ENCODE results near the gene RTN4R. TPM values are rescaled to one million over a fixed set of nuclear protein-coding genes. Genes with fewer than 3 reads are reported as not detected.

RTN4R gene
- total and polyA plus RNA-seq, 7 donors, result 0.36 to 4.3 (median 0.83) TPM; not detected in 2

DNA sequence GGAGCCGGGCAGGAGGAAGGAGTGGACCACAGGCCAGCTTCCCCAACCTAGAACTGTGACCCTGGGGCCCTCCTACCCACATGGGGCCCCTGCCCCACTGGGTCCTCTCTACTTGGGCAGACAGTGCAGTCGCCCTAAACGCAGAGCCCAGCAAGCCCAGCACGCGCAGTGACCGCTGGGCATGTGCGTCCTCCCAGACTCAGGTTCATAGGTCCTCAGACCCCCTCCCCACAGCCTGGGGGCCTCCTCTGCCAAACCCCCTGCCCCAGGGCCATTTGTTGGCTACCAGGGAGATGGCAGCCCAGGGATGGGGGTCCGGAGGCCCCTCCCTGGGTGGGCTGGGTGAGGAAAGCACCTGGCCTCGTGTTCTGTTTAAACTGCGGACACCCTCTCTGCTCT lies 23.9 kb downstream of the RTN4R start:
- H3K36me3 ChIP-seq, result no peaks in the 10 kb centered on the region
- intact Hi-C loops (cut with DNase I), result no loop called here
- 85 to 88% methylated on average over 10 of the region's 10 CpGs for WGBS, 2 donors
- H3K4me3 ChIP-seq, result no peak overlapping the region
- no peak for DNase-seq
- H3K27me3 ChIP-seq, result no peaks in the 10 kb centered on the region
- H3K9me3 ChIP-seq, result no peaks in the 10 kb centered on the region
- no peak overlapping the region for H3K27ac ChIP-seq
- TF ChIP-seq POLR2AphosphoS5 (IDR thresholded peaks at IDR 0.05) (no peak), EP300 (IDR thresholded peaks at IDR 0.05) (no peak), POLR2A (IDR thresholded peaks at IDR 0.05) (no peak)
- TF ChIP-seq, protein P1, sequence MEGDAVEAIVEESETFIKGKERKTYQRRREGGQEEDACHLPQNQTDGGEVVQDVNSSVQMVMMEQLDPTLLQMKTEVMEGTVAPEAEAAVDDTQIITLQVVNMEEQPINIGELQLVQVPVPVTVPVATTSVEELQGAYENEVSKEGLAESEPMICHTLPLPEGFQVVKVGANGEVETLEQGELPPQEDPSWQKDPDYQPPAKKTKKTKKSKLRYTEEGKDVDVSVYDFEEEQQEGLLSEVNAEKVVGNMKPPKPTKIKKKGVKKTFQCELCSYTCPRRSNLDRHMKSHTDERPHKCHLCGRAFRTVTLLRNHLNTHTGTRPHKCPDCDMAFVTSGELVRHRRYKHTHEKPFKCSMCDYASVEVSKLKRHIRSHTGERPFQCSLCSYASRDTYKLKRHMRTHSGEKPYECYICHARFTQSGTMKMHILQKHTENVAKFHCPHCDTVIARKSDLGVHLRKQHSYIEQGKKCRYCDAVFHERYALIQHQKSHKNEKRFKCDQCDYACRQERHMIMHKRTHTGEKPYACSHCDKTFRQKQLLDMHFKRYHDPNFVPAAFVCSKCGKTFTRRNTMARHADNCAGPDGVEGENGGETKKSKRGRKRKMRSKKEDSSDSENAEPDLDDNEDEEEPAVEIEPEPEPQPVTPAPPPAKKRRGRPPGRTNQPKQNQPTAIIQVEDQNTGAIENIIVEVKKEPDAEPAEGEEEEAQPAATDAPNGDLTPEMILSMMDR (IDR thresholded peaks at IDR 0.05), result no peak
- H3K4me1 ChIP-seq, result peaks cover 0 to 25% (median 7%) of the 10 kb centered on the region in 4 donors

DNA sequence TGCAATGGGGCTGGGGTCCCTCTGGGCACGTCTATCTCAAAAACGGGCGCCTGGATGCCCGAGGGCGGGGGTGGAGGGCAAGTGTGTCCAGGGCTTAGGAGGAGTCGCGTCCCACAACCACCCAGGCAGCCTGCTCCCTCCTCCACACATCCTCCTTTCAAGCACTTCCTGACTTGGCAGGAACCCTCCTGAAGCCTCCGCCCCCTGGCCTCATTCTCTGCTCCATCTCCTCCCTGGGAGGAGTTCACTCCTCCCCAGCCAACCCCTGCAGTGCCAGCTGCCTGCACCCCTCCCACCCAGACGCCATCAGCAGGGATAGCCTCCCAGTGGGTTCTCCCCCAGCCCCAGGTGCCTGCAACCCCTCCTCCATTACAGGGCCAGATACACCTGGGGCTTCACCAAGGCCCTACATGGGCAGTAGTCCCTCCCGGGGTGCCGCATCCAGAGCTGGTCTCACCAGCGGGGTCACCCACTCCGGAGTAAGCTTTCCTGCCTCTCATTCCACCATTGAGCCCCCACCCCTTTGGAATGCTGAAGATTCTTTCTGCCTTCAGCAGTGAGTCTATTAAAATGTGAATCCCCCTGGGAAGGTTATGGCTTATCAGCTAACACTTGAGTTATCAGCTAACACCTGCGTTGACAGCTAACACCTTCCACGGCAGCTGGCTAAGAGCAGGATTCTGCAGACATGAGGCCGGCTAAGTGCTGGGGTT lies 24.4 kb downstream of the RTN4R start:
- Histone ChIP-seq H3K4me3 (no peak overlapping the region), H3K4me1 (peaks cover 0 to 24% (median 8%) of the 10 kb centered on the region in 4 donors), H3K36me3 (no peaks in the 10 kb centered on the region), H3K9me3 (no peaks in the 10 kb centered on the region), H3K27ac (no peak overlapping the region), H3K27me3 (no peaks in the 10 kb centered on the region)
- intact Hi-C loops (cut with DNase I), result no loop called here
- peak; percentile 82 for DNase-seq
- TF ChIP-seq POLR2A (IDR thresholded peaks at IDR 0.05), result no peak
- TF ChIP-seq, protein P1 (IDR thresholded peaks at IDR 0.05), result no peak
- TF ChIP-seq POLR2AphosphoS5 (IDR thresholded peaks at IDR 0.05), result no peak
- TF ChIP-seq EP300 (IDR thresholded peaks at IDR 0.05), result no peak
- 41 to 49% methylated on average over 16 of the region's 16 CpGs for WGBS, 2 donors

DNA sequence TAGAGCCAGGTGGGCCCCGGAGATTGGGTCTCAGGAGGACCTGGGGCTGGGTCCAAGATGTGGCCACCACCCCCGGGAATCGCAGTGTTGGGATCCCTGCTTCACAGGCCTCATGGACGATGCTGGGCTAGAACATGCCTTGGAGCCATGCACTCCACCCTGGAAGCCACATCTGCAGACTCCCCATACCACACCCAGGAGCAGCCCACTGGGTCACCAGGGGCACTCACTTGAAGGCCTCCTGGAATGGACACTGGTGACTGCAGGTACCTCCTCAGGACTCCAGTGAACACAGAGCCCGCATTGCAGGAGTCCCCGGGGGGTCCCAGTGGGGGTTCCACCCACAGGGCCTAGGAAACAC lies 25.0 kb downstream of the RTN4R start:
- intact Hi-C loops (cut with DNase I), result no loop called here
- H3K36me3 ChIP-seq, result no peaks in the 10 kb centered on the region
- no peak overlapping the region for H3K27ac ChIP-seq
- H3K4me3 ChIP-seq, result no peak overlapping the region
- WGBS, 2 donors, result 63 to 79% methylated on average over 6 of the region's 6 CpGs
- H3K9me3 ChIP-seq, result no peaks in the 10 kb centered on the region
- no peak for DNase-seq
- TF ChIP-seq POLR2A (IDR thresholded peaks at IDR 0.05), result no peak
- H3K4me1 ChIP-seq, result peaks cover 0 to 24% (median 9%) of the 10 kb centered on the region in 4 donors
- H3K27me3 ChIP-seq, result no peaks in the 10 kb centered on the region

DNA sequence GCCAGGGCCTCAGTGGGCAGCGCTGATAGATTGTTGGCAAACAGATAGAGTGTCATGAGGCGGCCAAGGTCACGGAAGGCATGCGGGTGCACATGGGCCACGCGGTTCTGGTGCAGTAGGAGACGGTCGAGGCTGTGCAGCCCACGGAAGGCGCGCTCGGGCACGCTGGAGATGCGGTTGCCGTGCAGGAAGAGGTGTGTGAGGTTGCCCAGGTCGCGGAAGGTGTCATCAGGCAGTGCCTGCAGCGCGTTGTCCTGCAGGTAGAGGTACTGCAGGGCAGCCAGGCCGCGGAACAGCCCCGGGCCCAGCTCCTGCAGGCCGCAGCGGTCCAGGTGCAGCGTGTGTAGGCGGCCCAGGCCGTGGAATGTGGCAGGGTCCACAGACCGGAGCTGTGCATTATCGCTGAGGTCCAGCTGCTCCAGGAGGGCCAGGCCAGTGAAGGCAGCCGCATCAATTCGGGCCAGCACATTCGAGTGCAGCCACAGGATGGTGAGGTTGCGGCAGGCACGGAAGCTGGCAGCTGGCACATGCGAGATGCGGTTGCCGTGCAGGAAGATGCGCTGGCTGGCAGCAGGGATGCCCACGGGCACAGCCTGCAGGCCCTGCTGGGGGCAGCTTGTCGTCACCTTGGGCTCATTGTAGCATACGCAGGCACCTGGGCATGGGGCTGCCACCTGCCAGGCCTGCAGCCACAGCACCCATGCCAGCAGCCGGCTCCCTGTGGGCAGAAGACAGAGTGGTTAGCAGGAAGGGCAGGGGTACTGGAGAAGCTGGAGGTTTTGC lies 25.5 kb downstream of the RTN4R start:
- WGBS, 2 donors, result 92 to 95% methylated on average over 42 of the region's 42 CpGs
- no peaks in the 10 kb centered on the region for H3K9me3 ChIP-seq
- no peak overlapping the region for H3K4me3 ChIP-seq
- H3K27ac ChIP-seq, result no peak overlapping the region
- H3K27me3 ChIP-seq, result peaks cover 0 to under 1% (median 0%) of the 10 kb centered on the region in 3 donors
- no peak for TF ChIP-seq POLR2AphosphoS5 (IDR thresholded peaks at IDR 0.05)
- TF ChIP-seq, protein P1 (IDR thresholded peaks at IDR 0.05), result no peak
- no peak for TF ChIP-seq POLR2A (IDR thresholded peaks at IDR 0.05)
- no peak for TF ChIP-seq EP300 (IDR thresholded peaks at IDR 0.05)
- no peak for DNase-seq
- no peaks in the 10 kb centered on the region for H3K36me3 ChIP-seq
- intact Hi-C loops (cut with DNase I), result no loop called here
- peaks cover 0 to 24% (median 9%) of the 10 kb centered on the region in 4 donors for H3K4me1 ChIP-seq
